Activated CD8-positive, alpha-beta memory T cell treated with anti-CD3 and anti-CD28 coated beads, Interleukin-2, amount 50 U/mL, for 4 hours (primary cell): ENCODE results near the gene RPL35.

Experiments
- DNase-seq: peaks from one replicate; pipeline ENCODE4 v3.0.0-alpha.2; 2020

RPL35 gene

DNA sequence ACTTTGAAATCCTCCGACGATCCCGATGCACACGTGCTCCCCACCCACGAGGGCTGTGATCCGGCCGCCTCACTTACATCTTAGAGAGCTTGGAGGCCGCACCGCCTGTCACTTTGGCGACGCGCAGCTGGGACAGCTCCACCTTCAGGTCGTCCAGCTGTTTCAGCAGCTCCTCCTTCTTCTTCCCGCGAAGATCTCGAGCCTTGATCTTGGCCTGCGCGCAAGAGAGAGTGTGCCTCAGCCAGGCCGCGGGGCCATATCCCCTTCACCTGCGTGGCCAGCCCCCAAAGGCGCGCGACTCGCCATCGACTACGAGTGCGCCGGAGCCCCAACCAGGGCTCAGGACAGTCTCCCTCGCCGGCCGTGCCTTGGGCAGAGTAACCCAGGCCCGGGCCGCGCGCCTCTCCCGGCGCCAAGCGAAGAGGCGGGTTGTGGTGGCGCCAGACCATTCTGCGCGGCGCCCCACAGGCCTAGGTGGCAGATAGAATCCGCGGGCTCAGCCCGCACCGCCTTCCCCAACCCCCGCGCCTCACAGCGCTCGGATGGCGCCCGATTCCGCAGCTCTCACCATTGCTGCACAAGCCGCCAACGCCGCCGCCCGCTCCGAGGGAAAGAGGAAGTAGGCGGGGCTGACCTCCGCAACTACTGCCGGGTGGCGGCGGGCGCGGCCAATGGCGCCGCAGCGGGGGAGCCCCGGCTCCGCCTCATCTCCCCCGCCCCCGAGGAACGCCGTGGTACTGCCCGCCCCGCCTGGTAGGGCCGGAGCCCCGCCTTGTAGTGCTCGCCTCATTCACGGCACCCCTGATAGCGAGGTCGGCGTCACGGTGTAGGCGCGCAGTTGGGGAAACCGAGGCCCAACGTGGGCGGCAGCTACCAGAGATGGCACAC lies at the start of gene RPL35, which contains the start of gene ARPC5L:
RPL35 (minus strand) TSS at position 616 of the 888 bp plus-strand sequence; CDS start at position 571, 45 bp downstream.
ARPC5L (plus strand) TSS at position 789 of the 888 bp plus-strand sequence. CDS start 7,161 bp downstream, outside the sequence.
- DNase-seq = peak; percentile 95

GRCh38 chr9:124908098-124908497 lies 46.3 kb upstream of the RPL35 start:
- DNase-seq = no peak

DNA sequence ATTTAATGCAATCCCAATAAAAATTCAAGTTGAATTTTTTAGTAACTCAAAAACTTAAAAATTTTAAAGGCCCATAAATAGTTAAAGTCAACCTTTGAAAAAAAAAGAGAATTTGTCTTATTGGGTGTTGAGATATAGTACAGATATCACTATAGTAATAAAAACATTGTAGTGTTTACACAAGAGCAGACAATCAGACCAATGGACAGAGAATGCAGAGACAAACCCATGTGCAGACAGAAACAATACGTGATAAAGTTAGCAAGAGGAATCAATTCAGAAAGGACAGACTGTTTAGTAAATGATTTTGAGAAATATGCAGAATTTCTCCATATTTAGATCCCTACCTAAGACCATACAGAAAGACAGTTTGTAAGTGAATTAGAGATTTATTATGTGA lies 45.2 kb upstream of the RPL35 start:
- no peak for DNase-seq

- DNase-seq = no peak
Measured at GRCh38 chr9:124899845-124900244, 38.1 kb upstream of the RPL35 start.

- no peak for DNase-seq
Measured at GRCh38 chr9:124897570-124898460, 36.1 kb upstream of the RPL35 start.

DNA sequence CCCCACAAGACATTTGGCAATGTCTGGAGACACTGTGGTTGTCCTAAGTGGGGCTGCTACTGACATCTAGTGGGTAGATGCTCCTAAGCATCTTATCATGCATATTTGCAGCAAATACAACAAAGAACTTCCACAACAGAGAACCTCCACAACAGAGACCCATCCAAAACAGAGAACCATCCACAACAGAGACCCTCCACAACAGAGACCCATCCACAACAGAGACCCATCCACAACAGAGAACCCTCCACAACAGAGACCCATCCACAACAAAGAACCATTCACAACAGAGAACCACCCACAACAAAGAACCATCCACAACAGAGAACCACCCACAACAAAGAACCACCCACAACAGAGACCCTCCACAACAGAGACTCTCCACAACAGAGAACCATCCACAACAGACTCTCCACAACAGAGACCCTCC lies 33.0 kb upstream of the RPL35 start:
- DNase-seq = peak; percentile 44

- no peak for DNase-seq
Measured at GRCh38 chr9:124894035-124894740, 32.4 kb upstream of the RPL35 start.

DNA sequence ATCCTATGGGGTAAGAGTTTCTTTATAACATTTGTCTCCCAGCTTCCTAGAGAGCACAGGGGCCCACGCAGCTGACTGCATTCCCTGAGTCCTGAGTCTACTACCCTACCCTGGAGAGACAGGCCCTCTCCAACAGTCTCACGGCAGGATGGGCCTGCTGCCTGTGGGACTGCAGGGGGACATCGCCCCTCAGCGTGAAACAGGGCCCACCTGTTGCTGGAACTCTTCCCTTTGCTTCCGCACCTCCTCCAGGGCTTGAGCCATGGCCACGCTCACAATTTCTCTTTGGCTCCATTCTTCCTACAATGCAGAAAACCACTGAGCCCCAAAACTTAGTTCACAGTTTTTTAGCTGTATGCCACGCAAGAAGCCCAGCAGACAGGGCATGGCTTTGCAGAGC lies 28.4 kb upstream of the RPL35 start:
- no peak for DNase-seq

GRCh38 chr9:124889006-124889405 lies 27.2 kb upstream of the RPL35 start:
- DNase-seq = no peak

GRCh38 chr9:124887832-124888231 lies 26.1 kb upstream of the RPL35 start:
- no peak for DNase-seq

DNA sequence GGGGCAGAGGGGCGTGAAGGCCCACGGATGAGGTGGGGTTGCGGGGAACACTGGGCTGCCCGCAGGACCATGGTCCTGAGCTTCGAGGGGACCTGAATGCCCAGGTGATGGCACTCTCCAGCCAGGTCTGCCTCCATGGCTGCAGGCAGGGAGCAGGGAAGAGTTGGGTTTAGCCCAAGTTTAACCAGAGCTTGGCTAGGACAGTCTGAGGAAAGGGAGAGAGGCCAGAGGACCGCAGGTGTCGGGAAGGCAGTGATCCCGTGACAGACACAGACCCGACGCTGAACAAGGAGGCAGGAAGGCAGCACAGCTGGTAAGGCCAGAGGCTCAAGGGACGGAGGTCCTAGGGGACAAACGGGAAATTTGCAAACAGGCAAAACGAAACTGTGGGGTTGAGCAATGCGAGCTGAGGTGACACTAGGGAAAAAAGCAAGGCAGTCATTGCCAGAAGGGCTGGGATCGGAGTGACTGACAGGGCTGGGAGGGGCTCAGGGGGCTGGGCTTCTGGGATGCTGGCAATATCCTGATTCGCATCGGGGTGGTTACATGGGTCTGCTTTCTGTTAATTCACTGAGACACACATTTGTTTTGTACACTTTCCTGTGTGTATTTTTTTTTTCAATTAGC lies 25.2 kb upstream of the RPL35 start:
- no peak for DNase-seq

GRCh38 chr9:124886461-124886860 lies 24.7 kb upstream of the RPL35 start:
- no peak for DNase-seq

- DNase-seq = no peak
Measured at GRCh38 chr9:124885551-124885950, 23.8 kb upstream of the RPL35 start.

- no peak for DNase-seq
Measured at GRCh38 chr9:124884376-124884775, 22.6 kb upstream of the RPL35 start.

- no peak for DNase-seq
Measured at GRCh38 chr9:124882231-124882630, 20.5 kb upstream of the RPL35 start.

GRCh38 chr9:124881138-124881743 lies 19.5 kb upstream of the RPL35 start:
- DNase-seq = no peak

DNA sequence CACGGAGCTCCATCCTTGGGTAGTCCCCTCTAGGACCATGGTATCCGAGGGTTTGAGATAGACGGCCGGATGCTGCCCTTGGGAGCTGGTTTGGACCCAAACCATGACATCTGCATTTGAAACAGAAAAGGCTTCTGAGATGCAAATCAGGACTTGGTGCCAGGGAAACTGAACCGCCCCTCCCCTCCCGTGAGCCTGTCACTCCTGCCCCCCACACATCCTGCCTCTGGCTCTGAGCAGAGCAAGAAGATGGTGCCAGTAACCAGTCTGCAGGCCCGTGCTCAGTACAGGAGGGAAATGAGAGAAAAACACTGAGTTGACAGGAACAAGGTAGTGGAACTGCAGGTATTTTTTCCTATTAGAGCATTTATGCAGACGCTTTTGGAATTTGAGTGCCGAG lies 18.7 kb upstream of the RPL35 start:
- no peak for DNase-seq

GRCh38 chr9:124879226-124879625 lies 17.5 kb upstream of the RPL35 start:
- no peak for DNase-seq

DNA sequence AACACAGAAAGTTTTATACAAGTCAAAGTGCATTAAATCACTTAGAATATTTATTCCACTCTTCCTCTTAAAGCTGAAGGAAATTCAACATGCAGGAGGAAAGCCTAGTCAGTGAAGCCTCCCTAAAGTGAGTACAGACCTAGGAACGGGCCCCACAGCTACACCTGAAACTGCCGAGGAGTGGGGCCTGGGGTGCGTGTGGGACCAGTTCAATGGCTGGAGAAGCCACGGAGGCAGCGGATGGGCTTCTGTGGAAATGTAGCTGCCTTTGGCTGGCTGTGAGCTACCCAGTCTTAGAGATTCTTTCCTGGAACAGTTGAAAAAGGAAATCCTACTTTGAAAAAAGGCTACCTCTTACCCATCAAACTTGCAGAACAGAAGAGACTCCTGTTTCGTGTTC lies 16.8 kb upstream of the RPL35 start:
- DNase-seq = no peak

GRCh38 chr9:124878021-124878420 lies 16.3 kb upstream of the RPL35 start:
- DNase-seq = no peak

DNA sequence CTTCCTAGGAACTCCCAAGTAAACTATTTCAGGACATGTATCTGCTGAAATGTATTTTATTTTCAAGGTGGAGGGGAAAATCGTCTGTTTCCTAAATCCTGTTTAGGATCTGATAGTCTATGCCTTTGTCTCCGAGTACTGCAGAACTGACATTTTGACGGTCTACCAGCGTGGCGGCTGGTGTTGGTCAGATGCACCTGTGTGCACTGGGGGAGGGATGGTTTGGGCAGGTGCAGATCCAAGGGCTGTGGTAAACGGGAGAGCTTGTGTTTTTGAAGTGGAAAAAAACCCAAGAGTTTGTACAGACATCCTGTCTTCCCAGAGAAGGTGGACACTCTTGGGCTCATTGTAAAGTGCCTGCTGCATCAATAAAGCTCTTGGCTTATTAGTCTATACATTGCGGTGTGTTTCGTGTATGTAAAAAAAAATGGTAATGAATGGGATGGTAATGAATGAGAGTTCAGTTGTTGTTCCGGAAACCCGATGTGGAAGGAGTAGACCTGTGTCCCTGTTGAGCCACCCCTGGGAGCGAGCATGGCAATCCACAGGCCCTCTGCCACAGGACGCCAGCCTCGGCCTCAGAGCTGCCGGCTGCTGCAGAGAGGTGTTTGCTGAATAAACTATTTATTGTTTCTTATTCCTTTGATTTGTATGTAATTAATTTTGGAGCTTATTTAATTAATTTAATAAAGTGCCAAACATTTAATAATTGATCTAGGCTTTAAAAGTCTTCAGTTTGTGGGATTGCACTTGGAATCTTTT lies 15.4 kb upstream of the RPL35 start:
- DNase-seq = no peak
